Measurements from ENCODE around the gene TNIK. TPM values are rescaled to one million over a fixed set of nuclear protein-coding genes. Genes with fewer than 3 reads are reported as not detected.

The TNIK gene
- total and polyA plus RNA-seq, 2 of the 13 experiments (the other 11 are each of a cell fraction or from before 2014, with no cell fraction given): 0.15 to 0.22 TPM

DNA sequence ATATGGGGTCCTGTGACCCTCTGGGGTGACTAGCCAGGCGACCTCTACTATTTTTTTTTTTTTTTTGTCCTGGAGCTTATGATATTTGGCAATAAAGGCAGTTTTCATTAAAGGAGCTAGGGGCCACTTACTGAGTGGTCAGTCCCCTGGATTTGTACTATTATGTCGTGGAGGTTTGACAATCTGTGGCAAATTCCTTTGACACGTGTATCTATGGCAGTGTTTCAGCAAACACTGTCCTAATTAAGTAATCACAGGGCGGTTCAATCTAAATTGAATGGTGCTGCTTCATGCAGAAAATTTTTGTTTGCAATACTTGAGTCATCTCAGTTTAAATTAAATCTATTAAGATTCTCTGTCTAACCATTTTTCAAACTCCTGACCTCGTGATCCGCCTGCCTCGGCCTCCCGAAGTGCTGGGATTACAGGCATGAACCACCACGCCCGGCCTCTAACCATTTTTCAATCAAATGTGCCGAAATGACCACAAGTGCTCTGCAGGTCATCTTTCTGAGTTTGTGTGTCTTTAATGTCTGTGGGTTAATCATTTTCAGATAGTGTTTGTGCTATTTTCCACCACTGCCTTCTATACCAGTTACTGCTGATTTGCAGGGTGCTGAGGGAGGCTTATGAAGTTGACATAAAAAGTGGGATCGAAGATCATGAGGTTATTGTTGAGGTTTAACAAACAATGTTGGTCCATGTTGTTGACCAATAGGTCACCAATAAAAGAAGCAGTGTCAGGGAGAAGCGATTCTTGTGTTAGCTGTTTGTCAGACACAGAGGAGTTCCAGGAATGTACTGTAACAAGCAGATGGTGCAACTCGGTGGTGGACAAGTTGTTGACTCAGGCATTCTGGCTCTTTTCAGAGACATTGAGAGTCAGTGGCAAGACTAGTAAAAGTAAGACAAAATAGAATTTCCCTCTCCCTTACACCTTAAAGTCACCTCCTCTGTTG is 415.1 kb downstream of the TNIK start (continued):
- TF ChIP-seq, protein P1, sequence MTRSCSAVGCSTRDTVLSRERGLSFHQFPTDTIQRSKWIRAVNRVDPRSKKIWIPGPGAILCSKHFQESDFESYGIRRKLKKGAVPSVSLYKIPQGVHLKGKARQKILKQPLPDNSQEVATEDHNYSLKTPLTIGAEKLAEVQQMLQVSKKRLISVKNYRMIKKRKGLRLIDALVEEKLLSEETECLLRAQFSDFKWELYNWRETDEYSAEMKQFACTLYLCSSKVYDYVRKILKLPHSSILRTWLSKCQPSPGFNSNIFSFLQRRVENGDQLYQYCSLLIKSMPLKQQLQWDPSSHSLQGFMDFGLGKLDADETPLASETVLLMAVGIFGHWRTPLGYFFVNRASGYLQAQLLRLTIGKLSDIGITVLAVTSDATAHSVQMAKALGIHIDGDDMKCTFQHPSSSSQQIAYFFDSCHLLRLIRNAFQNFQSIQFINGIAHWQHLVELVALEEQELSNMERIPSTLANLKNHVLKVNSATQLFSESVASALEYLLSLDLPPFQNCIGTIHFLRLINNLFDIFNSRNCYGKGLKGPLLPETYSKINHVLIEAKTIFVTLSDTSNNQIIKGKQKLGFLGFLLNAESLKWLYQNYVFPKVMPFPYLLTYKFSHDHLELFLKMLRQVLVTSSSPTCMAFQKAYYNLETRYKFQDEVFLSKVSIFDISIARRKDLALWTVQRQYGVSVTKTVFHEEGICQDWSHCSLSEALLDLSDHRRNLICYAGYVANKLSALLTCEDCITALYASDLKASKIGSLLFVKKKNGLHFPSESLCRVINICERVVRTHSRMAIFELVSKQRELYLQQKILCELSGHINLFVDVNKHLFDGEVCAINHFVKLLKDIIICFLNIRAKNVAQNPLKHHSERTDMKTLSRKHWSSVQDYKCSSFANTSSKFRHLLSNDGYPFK (CRISPR knock-in tag; IDR thresholded peaks at IDR 0.05; ENCODE audit: borderline replicate concordance): no peak
- 0 out of 2 replicates have a peak, but pooled peaks have one; percentile 49 for TF ChIP-seq NFYC (CRISPR knock-in tag; IDR thresholded peaks at IDR 0.05)
- no peak for TF ChIP-seq ATM (IDR thresholded peaks at IDR 0.05; ENCODE audit: borderline replicate concordance)
- TF ChIP-seq ZNF143 (CRISPR knock-in tag; IDR thresholded peaks at IDR 0.05): 0 out of 2 replicates have a peak, but pooled peaks have one; percentile 43
- TF ChIP-seq KDM6A (CRISPR knock-in tag; IDR thresholded peaks at IDR 0.05; ENCODE audit: low read depth): peak; percentile 97
- TF ChIP-seq, protein P2, sequence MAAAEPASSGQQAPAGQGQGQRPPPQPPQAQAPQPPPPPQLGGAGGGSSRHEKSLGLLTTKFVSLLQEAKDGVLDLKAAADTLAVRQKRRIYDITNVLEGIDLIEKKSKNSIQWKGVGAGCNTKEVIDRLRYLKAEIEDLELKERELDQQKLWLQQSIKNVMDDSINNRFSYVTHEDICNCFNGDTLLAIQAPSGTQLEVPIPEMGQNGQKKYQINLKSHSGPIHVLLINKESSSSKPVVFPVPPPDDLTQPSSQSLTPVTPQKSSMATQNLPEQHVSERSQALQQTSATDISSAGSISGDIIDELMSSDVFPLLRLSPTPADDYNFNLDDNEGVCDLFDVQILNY (CRISPR knock-in tag; conservative IDR thresholded peaks at IDR 0.05): no peak
- peak; percentile 100 for TF ChIP-seq FOXA3 (CRISPR knock-in tag; IDR thresholded peaks at IDR 0.05)
- TF ChIP-seq, protein P3, sequence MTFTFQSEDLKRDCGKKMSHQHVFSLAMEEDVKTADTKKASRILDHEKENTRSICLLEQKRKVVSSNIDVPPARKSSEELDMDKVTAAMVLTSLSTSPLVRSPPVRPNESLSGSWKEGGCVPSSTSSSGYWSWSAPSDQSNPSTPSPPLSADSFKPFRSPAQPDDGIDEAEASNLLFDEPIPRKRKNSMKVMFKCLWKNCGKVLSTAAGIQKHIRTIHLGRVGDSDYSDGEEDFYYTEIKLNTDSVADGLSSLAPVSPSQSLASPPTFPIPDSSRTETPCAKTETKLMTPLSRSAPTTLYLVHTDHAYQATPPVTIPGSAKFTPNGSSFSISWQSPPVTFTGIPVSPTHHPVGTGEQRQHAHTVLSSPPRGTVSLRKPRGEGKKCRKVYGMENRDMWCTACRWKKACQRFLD (CRISPR knock-in tag; IDR thresholded peaks at IDR 0.05; ENCODE audit: borderline replicate concordance): no peak
- peak; percentile 96 for TF ChIP-seq TCF7 (IDR thresholded peaks at IDR 0.05; ENCODE audit: low read depth)
- TF ChIP-seq ZNF547 (CRISPR knock-in tag; IDR thresholded peaks at IDR 0.05): peak; percentile 69; the same call in 1 of the 2 replicates
- TF ChIP-seq, protein P4, sequence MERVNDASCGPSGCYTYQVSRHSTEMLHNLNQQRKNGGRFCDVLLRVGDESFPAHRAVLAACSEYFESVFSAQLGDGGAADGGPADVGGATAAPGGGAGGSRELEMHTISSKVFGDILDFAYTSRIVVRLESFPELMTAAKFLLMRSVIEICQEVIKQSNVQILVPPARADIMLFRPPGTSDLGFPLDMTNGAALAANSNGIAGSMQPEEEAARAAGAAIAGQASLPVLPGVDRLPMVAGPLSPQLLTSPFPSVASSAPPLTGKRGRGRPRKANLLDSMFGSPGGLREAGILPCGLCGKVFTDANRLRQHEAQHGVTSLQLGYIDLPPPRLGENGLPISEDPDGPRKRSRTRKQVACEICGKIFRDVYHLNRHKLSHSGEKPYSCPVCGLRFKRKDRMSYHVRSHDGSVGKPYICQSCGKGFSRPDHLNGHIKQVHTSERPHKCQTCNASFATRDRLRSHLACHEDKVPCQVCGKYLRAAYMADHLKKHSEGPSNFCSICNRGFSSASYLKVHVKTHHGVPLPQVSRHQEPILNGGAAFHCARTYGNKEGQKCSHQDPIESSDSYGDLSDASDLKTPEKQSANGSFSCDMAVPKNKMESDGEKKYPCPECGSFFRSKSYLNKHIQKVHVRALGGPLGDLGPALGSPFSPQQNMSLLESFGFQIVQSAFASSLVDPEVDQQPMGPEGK (CRISPR knock-in tag; IDR thresholded peaks at IDR 0.05): peak; percentile 77; the same call in 1 of the 2 replicates
- TF ChIP-seq, protein P5, sequence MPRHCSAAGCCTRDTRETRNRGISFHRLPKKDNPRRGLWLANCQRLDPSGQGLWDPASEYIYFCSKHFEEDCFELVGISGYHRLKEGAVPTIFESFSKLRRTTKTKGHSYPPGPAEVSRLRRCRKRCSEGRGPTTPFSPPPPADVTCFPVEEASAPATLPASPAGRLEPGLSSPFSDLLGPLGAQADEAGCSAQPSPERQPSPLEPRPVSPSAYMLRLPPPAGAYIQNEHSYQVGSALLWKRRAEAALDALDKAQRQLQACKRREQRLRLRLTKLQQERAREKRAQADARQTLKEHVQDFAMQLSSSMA (CRISPR knock-in tag; IDR thresholded peaks at IDR 0.05): peak; percentile 78; the same call in 1 of the 2 replicates
- peak; percentile 86 for TF ChIP-seq ASH2L (IDR thresholded peaks at IDR 0.05; ENCODE audit: insufficient read length, low read depth, low read length)
- TF ChIP-seq PHB2 (IDR thresholded peaks at IDR 0.05; ENCODE audit: partially characterized antibody): no peak
- TF ChIP-seq ZNF572 (CRISPR knock-in tag; IDR thresholded peaks at IDR 0.05): no peak
- peak; percentile 93 for TF ChIP-seq PHF21A (CRISPR knock-in tag; IDR thresholded peaks at IDR 0.05)
- no peak for TF ChIP-seq SMAD1 (CRISPR knock-in tag; IDR thresholded peaks at IDR 0.05; ENCODE audit: borderline replicate concordance, low read depth)

All from HepG2 (cell line).